HepG2 (cell line): ENCODE results near the gene CDC20. TPM values are rescaled to one million over a fixed set of nuclear protein-coding genes. Genes with fewer than 3 reads are reported as not detected.

Source experiments
- ATAC-seq: fragments of 200-7000 bp; cut with Tn5 transposase; 3 replicates; pipeline ENCODE4 v1.9.1; 2020; ENCODE audit warnings: mild to moderate bottlenecking, moderate library complexity
- BruUV-seq: library from RNA; stranded (reverse); fragments of 400-500 nt; replicated peaks from 2 replicates; lab custom pipeline; 2021; lab: Mats Ljungman, UMichigan
- CTCF ChIA-PET: fragments of 300-600 bp; formaldehyde crosslinking; extraction: SDS; loops from one replicate; lab custom pipeline; 2021; ENCODE audit warnings: low total read pairs, inconsistent platforms, low intra/inter-chr PET ratio; lab: Yijun Ruan, JAX
- POLR2A ChIA-PET: fragments of 350-600 bp; sonication (Branson Sonifier 250); formaldehyde crosslinking; loops from one replicate; lab custom pipeline; 2020; ENCODE audit warnings: antibody characterized with exemption, inconsistent platforms; lab: Yijun Ruan, JAX
- DNase-seq: peaks from one replicate; pipeline ENCODE4 v3.0.0-alpha.2; 2015; ENCODE audit warnings: low spot score
- FAIRE-seq: peaks from 3 replicates; lab custom pipeline; 2011; peaks lifted over from hg19 to GRCh38; lab: Jason Lieb, UNC
- H2AFZ ChIP-seq: one replicate; pipeline ENCODE4 v1.6.1; 2011; ENCODE audit warnings: low read length, inconsistent platforms
- H3K27ac ChIP-seq: fragments of 300-600 bp; 3 replicates; pipeline ENCODE4 v1.8.0; 2011; ENCODE audit warnings: mixed run types, mild to moderate bottlenecking, mixed read lengths, low read length, inconsistent platforms; ENCODE audit not compliant: insufficient read depth; ENCODE audit errors: extremely low read length
- H3K27me3 ChIP-seq, 2 experiments: fragments of 200-600 bp in 1 of 2; 2 replicates in 1 of 2; 3 replicates in 1 of 2; pipeline versions ENCODE4 v1.6.0 to v1.8.0; 2011; ENCODE audit warnings: low read length in 2 of 2, mild to moderate bottlenecking in 2 of 2, moderate library complexity in 2 of 2, inconsistent platforms in 1 of 2; ENCODE audit not compliant: insufficient read depth in 2 of 2, control insufficient read depth in 1 of 2
- H3K36me3 ChIP-seq, 2 experiments: fragments of 200-600 bp in 1 of 2; replicated peaks in 1 of 2; 2 replicates in 1 of 2; 3 replicates in 1 of 2; pipeline versions ENCODE4 v1.5.1 to v1.8.0; 2011; ENCODE audit warnings: low read length in 2 of 2, inconsistent platforms in 1 of 2; ENCODE audit not compliant: insufficient read depth in 2 of 2, control insufficient read depth in 1 of 2
- H3K4me1 ChIP-seq: 2 replicates; pipeline ENCODE4 v1.5.1; 2012; ENCODE audit warnings: low read length, inconsistent platforms; ENCODE audit not compliant: insufficient read depth
- H3K4me2 ChIP-seq: 2 replicates; pipeline ENCODE4 v1.6.0; 2011; ENCODE audit warnings: low read depth, low read length, inconsistent platforms
- H3K4me3 ChIP-seq, 3 experiments: fragments of 200-600 bp in 1 of 3; sonication (generic), shearing (Covaris generic) in 1 of 3; replicated peaks in 1 of 3; 2 replicates each; pipeline ENCODE4 v1.5.1; 2011 to 2016; ENCODE audit warnings: low read length in 3 of 3, inconsistent platforms in 2 of 3, low read depth in 2 of 3, mild to moderate bottlenecking in 2 of 3, control low read depth in 1 of 3, mixed read lengths in 1 of 3; ENCODE audit not compliant: insufficient read depth in 1 of 3
- H3K79me2 ChIP-seq: one replicate; pipeline ENCODE4 v1.6.1; 2011; ENCODE audit warnings: low read length, inconsistent platforms; ENCODE audit not compliant: insufficient read depth
- H3K9ac ChIP-seq: 2 replicates; pipeline ENCODE4 v1.6.0; 2011; ENCODE audit warnings: mild to moderate bottlenecking, low read depth, low read length, inconsistent platforms; ENCODE audit not compliant: insufficient read depth
- H3K9me3 ChIP-seq: 2 replicates; pipeline ENCODE4 v1.5.1; 2012; ENCODE audit warnings: mild to moderate bottlenecking, low read length
- H4K20me1 ChIP-seq: 2 replicates; pipeline ENCODE4 v1.6.0; 2011; ENCODE audit warnings: inconsistent platforms, mild to moderate bottlenecking, low read length, moderate library complexity; ENCODE audit not compliant: insufficient read depth
- DR1 ChIP-seq: sonication (generic); formaldehyde crosslinking; IDR thresholded peaks from 2 replicates; pipeline ENCODE4 v1.8.0; 2021; ENCODE audit warnings: mild to moderate bottlenecking, missing genetic modification reagents, inconsistent platforms
- ISL2 ChIP-seq: sonication (generic); formaldehyde crosslinking; IDR thresholded peaks from 2 replicates; pipeline ENCODE4 v1.5.0; 2020; ENCODE audit warnings: missing genetic modification reagents
- SALL2 ChIP-seq: sonication (generic); formaldehyde crosslinking; IDR thresholded peaks from 2 replicates; pipeline ENCODE4 v1.8.1; 2023; ENCODE audit warnings: mild to moderate bottlenecking, missing genetic modification reagents, inconsistent platforms
- ZNF264 ChIP-seq: sonication (generic); formaldehyde crosslinking; IDR thresholded peaks from 2 replicates; pipeline ENCODE4 v1.4.0; 2020; ENCODE audit warnings: missing genetic modification reagents
- WGBS: methylation state at CpG from one replicate; pipeline ENCODE4 v1.1.6; 2017; ENCODE audit warnings: low lambda C conversion rate; 5-methylcytosine and 5-hydroxymethylcytosine counted together
- in situ Hi-C: cut with HindIII; loops from 2 replicates; pipeline ENCODE4 v1.10.0; 2017; ENCODE audit warnings: low pct_unique_long_range_greater_than_20kb; ENCODE audit not compliant: extremely low pct_ligation_motif_present
- intact Hi-C: fragments of 100-400 bp; cut with micrococcal nuclease; formaldehyde crosslinking; loops from one replicate; pipeline ENCODE4 v1.10.0; 2022; ENCODE audit not compliant: unreplicated experiment
- polyA plus RNA-seq, 8 experiments: library from polyadenylated mRNA; depleted of rRNA in 3 of 8; stranded (reverse) in 7 of 8; unstranded in 1 of 8; fragments of >200 nt; fragmentation: Illumina TruSeq in 4 of 8; extraction: Trizol in 4 of 8; gene quantifications; 2 replicates each; pipeline versions ENCODE4 v1.2.1 to v1.2.3, GENCODE V29; 2011 to 2016; ENCODE audit warnings: low read depth in 4 of 8, missing spikeins in 1 of 8, mixed read lengths in 1 of 8; ENCODE audit not compliant: insufficient read depth in 1 of 8
- total RNA-seq, 5 experiments: library from RNA; depleted of rRNA; stranded (reverse); fragments of >200 nt; fragmentation: Illumina TruSeq; extraction: Trizol; gene quantifications; 2 replicates each; pipeline ENCODE4 v1.2.3, GENCODE V29; 2016; ENCODE audit warnings: low read depth in 1 of 5
- TF ChIP-seq, protein P1 (sequence below): IDR thresholded peaks from 2 replicates; pipeline ENCODE4 v1.6.1; 2018; ENCODE audit warnings: missing genetic modification reagents, mild to moderate bottlenecking, missing compliant biosample characterization
- TF ChIP-seq, protein P2 (sequence below): sonication (generic); formaldehyde crosslinking; conservative IDR thresholded peaks from 2 replicates; pipeline ENCODE4 v1.8.1; 2023; ENCODE audit warnings: missing genetic modification reagents
- TF ChIP-seq, protein P3 (sequence below): sonication (generic); formaldehyde crosslinking; IDR thresholded peaks from one replicate; pipeline ENCODE4 v1.5.1; 2020; ENCODE audit warnings: mild to moderate bottlenecking, missing genetic modification reagents; ENCODE audit errors: not compliant biosample characterization

Gene CDC20
- total and polyA plus RNA-seq, 2 of the 13 experiments (the other 11 are each of a cell fraction or from before 2014, with no cell fraction given), result 57.9 to 90.0 TPM

DNA sequence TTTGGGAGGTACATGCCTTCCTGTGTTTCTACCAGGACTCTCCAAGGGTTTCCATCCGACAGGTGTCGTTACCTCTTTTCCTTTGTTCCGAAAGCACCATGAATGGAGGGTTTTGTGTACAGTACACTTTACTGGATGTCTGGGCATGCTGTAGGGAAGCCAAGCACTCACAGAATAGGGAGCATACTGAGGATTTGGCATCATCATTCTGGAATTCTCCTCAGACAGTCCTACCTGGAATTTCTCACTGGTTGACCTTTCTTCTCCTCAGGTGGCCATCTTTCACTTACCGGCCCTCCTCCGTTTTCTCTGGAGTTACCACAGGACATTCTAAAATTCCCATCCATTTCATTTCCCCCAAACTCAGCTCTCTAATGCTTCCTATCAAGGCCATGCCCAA is 27.1 kb upstream of the CDC20 start:
- Histone ChIP-seq H3K79me2 (no peaks in the 10 kb centered on the region), H3K27ac (no peak overlapping the region), H4K20me1 (no peaks in the 10 kb centered on the region), H3K9me3 (no peaks in the 10 kb centered on the region), H3K9ac (no peak overlapping the region), H3K36me3 (no peaks in the 10 kb centered on the region), H3K4me3 (no peak overlapping the region), H3K4me2 (no peak overlapping the region), H2AFZ (no peak overlapping the region), H3K27me3 (no peaks in the 10 kb centered on the region; a peak in 1 of 5 replicates), H3K4me1 (no peaks in the 10 kb centered on the region; the same call in 1 of the 2 replicates)
- CTCF ChIA-PET, result no interaction called here
- DNase-seq, result no peak
- TF ChIP-seq ISL2 (CRISPR knock-in tag) (no peak), SALL2 (CRISPR knock-in tag) (no peak), ZNF264 (CRISPR knock-in tag) (no peak), DR1 (CRISPR knock-in tag) (no peak)
- TF ChIP-seq, protein P1, sequence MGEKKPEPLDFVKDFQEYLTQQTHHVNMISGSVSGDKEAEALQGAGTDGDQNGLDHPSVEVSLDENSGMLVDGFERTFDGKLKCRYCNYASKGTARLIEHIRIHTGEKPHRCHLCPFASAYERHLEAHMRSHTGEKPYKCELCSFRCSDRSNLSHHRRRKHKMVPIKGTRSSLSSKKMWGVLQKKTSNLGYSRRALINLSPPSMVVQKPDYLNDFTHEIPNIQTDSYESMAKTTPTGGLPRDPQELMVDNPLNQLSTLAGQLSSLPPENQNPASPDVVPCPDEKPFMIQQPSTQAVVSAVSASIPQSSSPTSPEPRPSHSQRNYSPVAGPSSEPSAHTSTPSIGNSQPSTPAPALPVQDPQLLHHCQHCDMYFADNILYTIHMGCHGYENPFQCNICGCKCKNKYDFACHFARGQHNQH, result no peak
- TF ChIP-seq, protein P2, sequence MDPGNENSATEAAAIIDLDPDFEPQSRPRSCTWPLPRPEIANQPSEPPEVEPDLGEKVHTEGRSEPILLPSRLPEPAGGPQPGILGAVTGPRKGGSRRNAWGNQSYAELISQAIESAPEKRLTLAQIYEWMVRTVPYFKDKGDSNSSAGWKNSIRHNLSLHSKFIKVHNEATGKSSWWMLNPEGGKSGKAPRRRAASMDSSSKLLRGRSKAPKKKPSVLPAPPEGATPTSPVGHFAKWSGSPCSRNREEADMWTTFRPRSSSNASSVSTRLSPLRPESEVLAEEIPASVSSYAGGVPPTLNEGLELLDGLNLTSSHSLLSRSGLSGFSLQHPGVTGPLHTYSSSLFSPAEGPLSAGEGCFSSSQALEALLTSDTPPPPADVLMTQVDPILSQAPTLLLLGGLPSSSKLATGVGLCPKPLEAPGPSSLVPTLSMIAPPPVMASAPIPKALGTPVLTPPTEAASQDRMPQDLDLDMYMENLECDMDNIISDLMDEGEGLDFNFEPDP, result no peak
- TF ChIP-seq, protein P3, sequence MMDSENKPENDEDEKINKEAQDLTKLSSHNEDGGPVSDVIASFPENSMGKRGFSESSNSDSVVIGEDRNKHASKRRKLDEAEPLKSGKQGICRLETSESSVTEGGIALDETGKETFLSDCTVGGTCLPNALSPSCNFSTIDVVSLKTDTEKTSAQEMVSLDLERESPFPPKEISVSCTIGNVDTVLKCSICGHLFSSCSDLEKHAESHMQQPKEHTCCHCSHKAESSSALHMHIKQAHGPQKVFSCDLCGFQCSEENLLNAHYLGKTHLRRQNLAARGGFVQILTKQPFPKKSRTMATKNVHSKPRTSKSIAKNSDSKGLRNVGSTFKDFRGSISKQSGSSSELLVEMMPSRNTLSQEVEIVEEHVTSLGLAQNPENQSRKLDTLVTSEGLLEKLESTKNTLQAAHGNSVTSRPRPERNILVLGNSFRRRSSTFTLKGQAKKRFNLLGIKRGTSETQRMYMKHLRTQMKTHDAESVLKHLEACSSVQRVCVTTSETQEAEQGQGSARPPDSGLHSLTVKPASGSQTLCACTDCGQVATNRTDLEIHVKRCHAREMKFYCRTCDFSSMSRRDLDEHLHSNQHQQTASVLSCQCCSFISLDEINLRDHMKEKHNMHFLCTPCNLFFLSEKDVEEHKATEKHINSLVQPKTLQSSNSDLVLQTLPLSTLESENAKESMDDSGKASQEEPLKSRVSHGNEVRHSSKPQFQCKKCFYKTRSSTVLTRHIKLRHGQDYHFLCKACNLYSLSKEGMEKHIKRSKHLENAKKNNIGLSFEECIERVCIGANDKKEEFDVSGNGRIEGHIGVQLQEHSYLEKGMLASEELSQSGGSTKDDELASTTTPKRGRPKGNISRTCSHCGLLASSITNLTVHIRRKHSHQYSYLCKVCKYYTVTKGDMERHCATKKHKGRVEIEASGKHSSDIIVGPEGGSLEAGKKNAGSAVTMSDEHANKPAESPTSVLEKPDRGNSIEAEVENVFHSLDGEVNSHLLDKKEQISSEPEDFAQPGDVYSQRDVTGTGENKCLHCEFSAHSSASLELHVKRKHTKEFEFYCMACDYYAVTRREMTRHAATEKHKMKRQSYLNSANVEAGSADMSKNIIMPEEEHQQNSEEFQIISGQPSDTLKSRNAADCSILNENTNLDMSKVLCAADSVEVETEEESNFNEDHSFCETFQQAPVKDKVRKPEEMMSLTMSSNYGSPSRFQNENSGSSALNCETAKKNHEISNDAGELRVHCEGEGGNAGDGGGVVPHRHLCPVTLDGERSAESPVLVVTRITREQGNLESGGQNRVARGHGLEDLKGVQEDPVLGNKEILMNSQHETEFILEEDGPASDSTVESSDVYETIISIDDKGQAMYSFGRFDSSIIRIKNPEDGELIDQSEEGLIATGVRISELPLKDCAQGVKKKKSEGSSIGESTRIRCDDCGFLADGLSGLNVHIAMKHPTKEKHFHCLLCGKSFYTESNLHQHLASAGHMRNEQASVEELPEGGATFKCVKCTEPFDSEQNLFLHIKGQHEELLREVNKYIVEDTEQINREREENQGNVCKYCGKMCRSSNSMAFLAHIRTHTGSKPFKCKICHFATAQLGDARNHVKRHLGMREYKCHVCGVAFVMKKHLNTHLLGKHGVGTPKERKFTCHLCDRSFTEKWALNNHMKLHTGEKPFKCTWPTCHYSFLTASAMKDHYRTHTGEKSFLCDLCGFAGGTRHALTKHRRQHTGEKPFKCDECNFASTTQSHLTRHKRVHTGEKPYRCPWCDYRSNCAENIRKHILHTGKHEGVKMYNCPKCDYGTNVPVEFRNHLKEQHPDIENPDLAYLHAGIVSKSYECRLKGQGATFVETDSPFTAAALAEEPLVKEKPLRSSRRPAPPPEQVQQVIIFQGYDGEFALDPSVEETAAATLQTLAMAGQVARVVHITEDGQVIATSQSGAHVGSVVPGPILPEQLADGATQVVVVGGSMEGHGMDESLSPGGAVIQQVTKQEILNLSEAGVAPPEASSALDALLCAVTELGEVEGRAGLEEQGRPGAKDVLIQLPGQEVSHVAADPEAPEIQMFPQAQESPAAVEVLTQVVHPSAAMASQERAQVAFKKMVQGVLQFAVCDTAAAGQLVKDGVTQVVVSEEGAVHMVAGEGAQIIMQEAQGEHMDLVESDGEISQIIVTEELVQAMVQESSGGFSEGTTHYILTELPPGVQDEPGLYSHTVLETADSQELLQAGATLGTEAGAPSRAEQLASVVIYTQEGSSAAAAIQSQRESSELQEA (CRISPR knock-in tag), result no peak
- no peak for FAIRE-seq
- BruUV-seq, result no TSS peak
- ATAC-seq, result no peak
- intact Hi-C loops (no loop called here), in situ Hi-C loops (no loop called here)
- POLR2A ChIA-PET, result no interaction called here
- 94% methylated on average over 5 of the region's 5 CpGs for WGBS
